ENCODE data around the gene CDH9. TPM values are rescaled to one million over a fixed set of nuclear protein-coding genes. Genes with fewer than 3 reads are reported as not detected.

CDH9 gene
- total RNA-seq, 1 experiment from 2014 or later: not detected

DNA sequence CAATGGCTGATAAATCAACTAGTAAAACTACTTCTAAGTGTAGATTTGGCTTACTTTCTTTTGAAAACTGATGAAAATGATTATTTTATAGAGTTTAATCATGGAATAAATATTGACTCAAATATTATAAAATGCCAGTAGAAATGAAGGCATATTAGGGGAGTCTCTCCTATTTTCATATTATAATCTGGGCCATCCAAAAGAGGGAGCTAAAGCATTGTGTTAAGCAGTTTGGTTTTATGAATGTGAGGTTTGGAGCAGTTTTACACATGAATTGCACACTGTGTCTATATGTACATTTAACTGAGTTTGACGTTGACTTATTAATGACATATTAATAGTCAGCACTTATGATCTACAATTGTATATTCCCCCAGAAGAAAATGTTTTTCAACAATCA, 17.4 kb downstream of the CDH9 start:
- peaks cover 6% of the 10 kb centered on the region for H3K36me3 Mint-ChIP-seq (ENCODE audit: insufficient read depth, unreplicated experiment)
- peak; percentile 48 for DNase-seq (ENCODE audit: unreplicated experiment)
- H3K9me3 Mint-ChIP-seq (ENCODE audit: unreplicated experiment): no peaks in the 10 kb centered on the region
- BruUV-seq (replicated peaks): no TSS peak
- peak; percentile 51 for TF ChIP-seq CTCF (IDR thresholded peaks at IDR 0.05; ENCODE audit: unreplicated experiment)
- intact Hi-C loops (cut with micrococcal nuclease): loop anchor here (2.0 to 10.0 kb wide), 5 partner anchors 221 to 1874 kb away; no protein-coding TSS in a partner anchor
- ChIA-PET CTCF (interaction anchor here (0.9 kb wide), 1 partner anchor 38 kb away, joined by 3 read pairs; no protein-coding TSS in a partner anchor), POLR2A (no interaction called here)
- no peaks in the 10 kb centered on the region for H3K4me1 Mint-ChIP-seq (ENCODE audit: insufficient read depth, unreplicated experiment)
- H3K4me3 Mint-ChIP-seq (ENCODE audit: unreplicated experiment): no peak overlapping the region
- no peaks in the 10 kb centered on the region for H3K27me3 Mint-ChIP-seq (ENCODE audit: insufficient read depth, unreplicated experiment)
- H3K27ac Mint-ChIP-seq (ENCODE audit: low read depth, unreplicated experiment): no peak overlapping the region

GRCh38 chr5:27015758-27016157, 22.6 kb downstream of the CDH9 start:
- ChIA-PET POLR2A (no interaction called here), CTCF (no interaction called here)
- Mint-ChIP-seq H3K27me3 (ENCODE audit: insufficient read depth, unreplicated experiment) (no peaks in the 10 kb centered on the region), H3K9me3 (ENCODE audit: unreplicated experiment) (no peaks in the 10 kb centered on the region), H3K4me3 (ENCODE audit: unreplicated experiment) (no peak overlapping the region), H3K27ac (ENCODE audit: low read depth, unreplicated experiment) (no peak overlapping the region), H3K36me3 (ENCODE audit: insufficient read depth, unreplicated experiment) (no peaks in the 10 kb centered on the region), H3K4me1 (ENCODE audit: insufficient read depth, unreplicated experiment) (no peaks in the 10 kb centered on the region)
- BruUV-seq (replicated peaks): no TSS peak
- DNase-seq (ENCODE audit: unreplicated experiment): no peak
- TF ChIP-seq CTCF (IDR thresholded peaks at IDR 0.05; ENCODE audit: unreplicated experiment): no peak
- intact Hi-C loops (cut with micrococcal nuclease): no loop called here

DNA sequence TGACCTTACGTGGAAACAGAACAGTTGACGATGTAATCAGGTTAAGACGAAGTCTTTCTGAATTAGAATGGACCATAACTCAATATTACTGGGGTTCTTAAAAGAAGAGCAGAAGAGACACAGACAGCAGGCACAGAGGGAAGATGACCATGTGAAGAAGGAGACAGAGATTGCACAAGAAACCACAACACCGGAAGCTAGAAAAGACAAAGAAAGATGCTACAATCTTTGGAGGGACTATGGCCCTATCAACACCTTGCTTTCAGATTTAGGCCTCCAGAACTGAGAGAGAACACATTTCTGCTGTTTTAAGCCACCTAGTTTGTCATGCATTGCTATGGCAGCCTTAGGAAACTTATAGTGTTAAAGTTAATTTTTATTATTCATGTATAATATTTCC, 27.1 kb downstream of the CDH9 start:
- CTCF ChIA-PET: no interaction called here

DNA sequence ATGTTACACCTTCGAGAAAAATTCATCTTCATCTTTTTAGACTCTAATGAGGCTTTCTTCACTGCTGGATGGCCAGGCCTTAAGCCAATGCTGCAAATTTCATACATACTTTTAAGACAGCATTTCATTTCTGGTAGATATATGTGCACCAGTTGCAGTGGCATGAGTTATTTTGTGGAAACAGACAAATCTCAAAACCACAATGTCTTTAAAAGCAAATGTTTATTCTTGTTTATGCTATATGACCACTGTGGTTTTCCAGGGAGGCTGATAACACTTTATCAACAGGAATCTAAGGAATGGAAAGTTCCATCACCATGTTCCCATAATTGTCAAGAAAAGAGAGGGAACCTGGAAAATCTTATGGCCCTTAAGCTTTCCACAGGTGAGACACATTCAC, 27.7 kb downstream of the CDH9 start:
- BruUV-seq (replicated peaks): no TSS peak
- ChIA-PET POLR2A (no interaction called here), CTCF (no interaction called here)
- no peak for DNase-seq (ENCODE audit: unreplicated experiment)
- Mint-ChIP-seq H3K4me3 (ENCODE audit: unreplicated experiment) (no peak overlapping the region), H3K27ac (ENCODE audit: low read depth, unreplicated experiment) (no peak overlapping the region), H3K4me1 (ENCODE audit: insufficient read depth, unreplicated experiment) (no peaks in the 10 kb centered on the region), H3K27me3 (ENCODE audit: insufficient read depth, unreplicated experiment) (no peaks in the 10 kb centered on the region), H3K36me3 (ENCODE audit: insufficient read depth, unreplicated experiment) (no peaks in the 10 kb centered on the region), H3K9me3 (ENCODE audit: unreplicated experiment) (no peaks in the 10 kb centered on the region)
- intact Hi-C loops (cut with micrococcal nuclease): no loop called here
- TF ChIP-seq CTCF (IDR thresholded peaks at IDR 0.05; ENCODE audit: unreplicated experiment): no peak

More for the DNA sequence above, 27.1 kb downstream of the CDH9 start:
- POLR2A ChIA-PET: no interaction called here
- Mint-ChIP-seq H3K4me3 (ENCODE audit: unreplicated experiment) (no peak overlapping the region), H3K27ac (ENCODE audit: low read depth, unreplicated experiment) (no peak overlapping the region), H3K36me3 (ENCODE audit: insufficient read depth, unreplicated experiment) (no peaks in the 10 kb centered on the region), H3K9me3 (ENCODE audit: unreplicated experiment) (no peaks in the 10 kb centered on the region), H3K4me1 (ENCODE audit: insufficient read depth, unreplicated experiment) (no peaks in the 10 kb centered on the region), H3K27me3 (ENCODE audit: insufficient read depth, unreplicated experiment) (no peaks in the 10 kb centered on the region)
- intact Hi-C loops (cut with micrococcal nuclease): no loop called here
- TF ChIP-seq CTCF (IDR thresholded peaks at IDR 0.05; ENCODE audit: unreplicated experiment): no peak
- DNase-seq (ENCODE audit: unreplicated experiment): no peak
- no TSS peak for BruUV-seq (replicated peaks)
